ENCODE data around the gene TRPC6. TPM values are rescaled to one million over a fixed set of nuclear protein-coding genes. Genes with fewer than 3 reads are reported as not detected.
"Not testable (repeated sequence)": the region's sequence is repeated elsewhere in the genome, so short reads cannot be mapped to it uniquely, and the experiment has no call there.

TRPC6 gene
- total RNA-seq, 4 donors from 2014 or later = 3.5 to 59.6 (median 40.2) TPM

DNA sequence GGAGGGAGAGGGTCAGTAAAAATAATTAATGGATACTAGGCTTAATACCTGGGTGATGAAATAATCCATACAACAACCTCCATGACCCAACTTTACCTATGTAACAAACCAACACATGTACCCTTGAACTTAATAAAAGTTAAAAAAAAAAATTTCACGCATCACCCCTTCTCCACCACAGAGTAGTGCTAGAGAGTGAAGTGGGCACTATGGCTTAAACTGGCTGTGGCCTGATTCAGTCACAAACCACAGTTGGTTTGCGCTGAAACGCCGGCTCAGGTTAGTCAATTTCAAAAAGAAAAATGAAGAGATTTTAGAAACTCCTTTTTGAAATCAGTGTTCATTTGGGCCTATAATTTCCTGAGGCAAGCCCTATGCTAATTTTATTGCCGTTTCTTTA, 144.3 kb downstream of the TRPC6 start:
- H3K27me3 ChIP-seq = no peaks in the 10 kb centered on the region
- WGBS, 2 donors (ENCODE audit: low coverage in 1 of 2) = 95% methylated on average over 5 of the region's 5 CpGs
- ATAC-seq = no peak

GRCh38 chr11:101438708-101439107, 145.1 kb downstream of the TRPC6 start:
- ATAC-seq, H3K4me3 ChIP-seq, H3K27ac ChIP-seq, H3K36me3 ChIP-seq, H3K27me3 ChIP-seq, H3K9me3 ChIP-seq: not testable (repeated sequence)
- peaks cover 0 to 30% (median 0%) of the 10 kb centered on the region in 3 donors for H3K4me1 ChIP-seq
- 84 to 90% methylated on average over 2 of the region's 2 CpGs for whole genome bisulfite sequencing, 2 donors (ENCODE audit: low coverage in 1 of 2)

More for the DNA sequence above, 144.3 kb downstream of the TRPC6 start:
- TF ChIP-seq, protein P1, sequence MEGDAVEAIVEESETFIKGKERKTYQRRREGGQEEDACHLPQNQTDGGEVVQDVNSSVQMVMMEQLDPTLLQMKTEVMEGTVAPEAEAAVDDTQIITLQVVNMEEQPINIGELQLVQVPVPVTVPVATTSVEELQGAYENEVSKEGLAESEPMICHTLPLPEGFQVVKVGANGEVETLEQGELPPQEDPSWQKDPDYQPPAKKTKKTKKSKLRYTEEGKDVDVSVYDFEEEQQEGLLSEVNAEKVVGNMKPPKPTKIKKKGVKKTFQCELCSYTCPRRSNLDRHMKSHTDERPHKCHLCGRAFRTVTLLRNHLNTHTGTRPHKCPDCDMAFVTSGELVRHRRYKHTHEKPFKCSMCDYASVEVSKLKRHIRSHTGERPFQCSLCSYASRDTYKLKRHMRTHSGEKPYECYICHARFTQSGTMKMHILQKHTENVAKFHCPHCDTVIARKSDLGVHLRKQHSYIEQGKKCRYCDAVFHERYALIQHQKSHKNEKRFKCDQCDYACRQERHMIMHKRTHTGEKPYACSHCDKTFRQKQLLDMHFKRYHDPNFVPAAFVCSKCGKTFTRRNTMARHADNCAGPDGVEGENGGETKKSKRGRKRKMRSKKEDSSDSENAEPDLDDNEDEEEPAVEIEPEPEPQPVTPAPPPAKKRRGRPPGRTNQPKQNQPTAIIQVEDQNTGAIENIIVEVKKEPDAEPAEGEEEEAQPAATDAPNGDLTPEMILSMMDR (IDR thresholded peaks at IDR 0.05) = no peak
- Histone ChIP-seq H3K4me3 (no peak overlapping the region), H3K27ac (no peak overlapping the region), H3K4me1 (peaks cover 0 to 38% (median 0%) of the 10 kb centered on the region in 3 donors), H3K36me3 (no peaks in the 10 kb centered on the region), H3K9me3 (no peaks in the 10 kb centered on the region)

GRCh38 chr11:101438126-101438525, 145.7 kb downstream of the TRPC6 start:
- no peaks in the 10 kb centered on the region for H3K36me3 ChIP-seq
- no peaks in the 10 kb centered on the region for H3K9me3 ChIP-seq
- no peak for ATAC-seq
- peaks cover 0 to 29% (median 0%) of the 10 kb centered on the region in 3 donors for H3K4me1 ChIP-seq
- WGBS, 2 donors (ENCODE audit: low coverage in 1 of 2) = 67 to 100% methylated on average over 1 of the region's 1 CpG
- no peak overlapping the region for H3K27ac ChIP-seq
- TF ChIP-seq POLR2A (IDR thresholded peaks at IDR 0.05) (no peak), POLR2AphosphoS5 (IDR thresholded peaks at IDR 0.05) (no peak), EP300 (IDR thresholded peaks at IDR 0.05) (no peak)
- TF ChIP-seq, protein P1 (IDR thresholded peaks at IDR 0.05) = no peak
- no peaks in the 10 kb centered on the region for H3K27me3 ChIP-seq
- no peak overlapping the region for H3K4me3 ChIP-seq

DNA sequence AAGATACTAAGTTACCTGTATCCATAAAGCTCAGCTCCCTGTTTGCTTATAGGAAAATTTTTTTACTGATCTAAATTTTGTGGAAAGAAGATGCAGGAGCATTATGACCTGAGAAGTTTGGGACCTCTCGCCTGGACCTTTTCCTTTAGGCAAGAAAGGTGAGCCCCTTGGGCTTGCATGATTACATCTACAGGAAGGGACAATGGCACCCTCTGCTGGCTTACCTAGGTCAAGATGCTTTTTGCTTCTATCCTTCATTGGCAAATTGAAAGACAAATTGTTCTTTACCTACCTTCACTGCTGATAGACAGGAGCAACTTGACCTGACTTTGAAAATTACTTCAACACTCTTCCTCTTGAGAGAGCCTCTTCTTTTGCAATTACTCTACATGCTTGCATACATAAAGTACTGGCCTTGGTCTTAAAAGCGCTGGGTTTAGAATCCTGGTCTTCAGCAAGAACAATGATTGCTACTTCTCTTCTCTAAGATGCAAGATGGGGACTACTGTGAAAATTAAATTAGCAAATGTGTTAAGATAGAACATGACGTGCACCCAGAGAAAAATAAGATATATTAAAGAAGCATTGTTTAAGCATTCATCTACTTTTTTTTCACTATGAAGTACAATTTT, 147.2 kb downstream of the TRPC6 start:
- no peak overlapping the region for H3K27ac ChIP-seq
- TF ChIP-seq, protein P1 (IDR thresholded peaks at IDR 0.05) = peak in 3 of 4 experiments; percentile 24 to 72 (median 31)
- TF ChIP-seq POLR2AphosphoS5 (IDR thresholded peaks at IDR 0.05) (no peak), POLR2A (IDR thresholded peaks at IDR 0.05) (no peak), EP300 (IDR thresholded peaks at IDR 0.05) (no peak)
- no peak overlapping the region for H3K4me3 ChIP-seq
- ATAC-seq = no peak
- 42 to 75% methylated on average over 2 to 3 of the region's 3 CpGs for WGBS, 2 donors (ENCODE audit: low coverage in 1 of 2)
- no peaks in the 10 kb centered on the region for H3K27me3 ChIP-seq
- no peaks in the 10 kb centered on the region for H3K36me3 ChIP-seq
- peaks cover 0 to 19% (median 0%) of the 10 kb centered on the region in 3 donors for H3K4me1 ChIP-seq
- no peaks in the 10 kb centered on the region for H3K9me3 ChIP-seq

GRCh38 chr11:101435408-101435973, 148.3 kb downstream of the TRPC6 start:
- Histone ChIP-seq H3K27ac (no peak overlapping the region), H3K4me1 (peaks cover 0 to 19% (median 0%) of the 10 kb centered on the region in 3 donors), H3K27me3 (no peaks in the 10 kb centered on the region), H3K4me3 (no peak overlapping the region), H3K9me3 (no peaks in the 10 kb centered on the region), H3K36me3 (no peaks in the 10 kb centered on the region)
- WGBS, 2 donors (ENCODE audit: low coverage in 1 of 2) = 65 to 69% methylated on average over 2 to 3 of the region's 3 CpGs
- TF ChIP-seq EP300 (IDR thresholded peaks at IDR 0.05) (no peak), POLR2A (IDR thresholded peaks at IDR 0.05) (no peak), POLR2AphosphoS5 (IDR thresholded peaks at IDR 0.05) (no peak)
- TF ChIP-seq, protein P1 (IDR thresholded peaks at IDR 0.05) = no peak
- ATAC-seq = no peak
